Stimulated activated CD4-positive, alpha-beta T cell treated with anti-CD3 and anti-CD28 coated beads, Interleukin-4, amount 100 ng/mL, for 1 hour (primary cell): ENCODE data around the gene INPP5B.

ENCODE experiments used
- DNase-seq: peaks from one replicate; pipeline ENCODE4 v3.0.0-alpha.2; 2020

The INPP5B gene

DNA sequence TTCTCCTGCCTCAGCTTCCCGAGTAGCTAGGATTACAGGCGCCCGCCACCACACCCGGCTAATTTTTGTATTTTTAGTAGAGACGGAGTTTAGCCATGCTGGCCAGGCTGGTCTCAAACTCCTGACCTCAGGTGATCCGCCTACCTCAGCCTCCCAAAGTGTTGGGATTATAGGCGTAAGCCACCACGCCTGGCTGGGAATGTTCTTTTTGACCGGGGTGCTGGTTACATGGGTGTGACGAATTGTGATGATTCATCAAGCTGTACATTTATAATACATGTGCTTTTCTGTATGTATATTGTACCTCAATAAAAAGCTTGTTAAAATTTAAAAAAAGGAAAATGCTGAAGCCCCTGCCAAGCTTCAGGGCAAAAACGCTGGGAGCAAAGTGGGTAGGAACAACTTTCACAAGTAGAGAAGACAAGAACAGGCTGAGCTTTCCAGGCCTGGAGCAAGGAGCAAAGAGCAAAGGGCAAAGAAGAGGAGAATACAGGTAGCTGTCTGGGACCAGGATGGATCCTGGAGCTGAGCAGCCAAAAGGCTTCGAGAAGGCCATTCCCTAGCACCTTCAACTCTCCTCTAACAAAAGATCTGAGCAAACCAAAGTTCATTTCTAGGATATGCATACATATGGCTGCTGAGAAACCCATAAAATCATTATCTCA lies 118.3 kb downstream of the INPP5B start:
- DNase-seq: no peak

DNA sequence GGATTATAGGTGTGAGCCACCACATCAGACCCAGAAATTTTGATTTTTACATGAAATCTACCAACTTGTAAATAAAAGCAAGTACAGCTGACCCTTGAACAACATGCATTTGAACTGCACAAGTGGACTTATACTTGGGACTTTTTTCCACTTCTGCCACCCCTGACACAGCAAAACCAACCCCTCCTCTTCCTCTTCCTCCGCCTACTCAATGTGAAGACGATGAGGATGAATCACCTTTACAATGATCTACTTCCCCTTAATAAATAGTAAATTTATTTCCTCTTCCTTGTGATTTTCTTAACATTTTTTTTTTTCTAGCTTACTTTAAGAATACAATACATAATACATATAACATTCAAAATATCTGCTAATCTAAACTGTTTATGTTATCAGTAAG lies 121.3 kb downstream of the INPP5B start:
- no peak for DNase-seq

- DNase-seq: no peak
Observed at GRCh38 chr1:37824001-37824400, 122.9 kb downstream of the INPP5B start.

- no peak for DNase-seq
Observed at GRCh38 chr1:37822906-37823815, 123.7 kb downstream of the INPP5B start.

- DNase-seq: no peak
Observed at GRCh38 chr1:37821481-37821880, 125.4 kb downstream of the INPP5B start.

- DNase-seq: no peak
Observed at GRCh38 chr1:37817481-37817880, 129.4 kb downstream of the INPP5B start.

DNA sequence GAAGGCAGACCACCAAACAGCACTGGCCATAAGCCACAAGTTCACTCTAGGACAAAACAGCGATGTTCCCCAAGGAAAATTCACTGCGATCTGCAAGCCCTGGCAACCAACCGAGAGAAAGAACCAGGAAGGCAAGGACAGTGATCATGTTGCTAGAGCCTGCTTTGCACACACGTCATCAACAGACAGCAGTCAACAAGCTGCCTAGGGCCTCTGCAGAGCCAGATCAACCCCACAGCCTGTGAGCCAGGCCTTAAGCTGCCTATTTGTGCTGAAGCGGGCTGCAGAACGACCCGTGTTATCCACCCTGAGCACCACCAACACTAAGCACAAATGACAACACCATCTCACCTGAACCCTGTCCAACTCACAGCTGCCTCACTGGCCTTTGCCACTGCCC lies 132.6 kb downstream of the INPP5B start:
- DNase-seq: no peak

- DNase-seq: no peak
Observed at GRCh38 chr1:37813529-37814145, 133.2 kb downstream of the INPP5B start.

DNA sequence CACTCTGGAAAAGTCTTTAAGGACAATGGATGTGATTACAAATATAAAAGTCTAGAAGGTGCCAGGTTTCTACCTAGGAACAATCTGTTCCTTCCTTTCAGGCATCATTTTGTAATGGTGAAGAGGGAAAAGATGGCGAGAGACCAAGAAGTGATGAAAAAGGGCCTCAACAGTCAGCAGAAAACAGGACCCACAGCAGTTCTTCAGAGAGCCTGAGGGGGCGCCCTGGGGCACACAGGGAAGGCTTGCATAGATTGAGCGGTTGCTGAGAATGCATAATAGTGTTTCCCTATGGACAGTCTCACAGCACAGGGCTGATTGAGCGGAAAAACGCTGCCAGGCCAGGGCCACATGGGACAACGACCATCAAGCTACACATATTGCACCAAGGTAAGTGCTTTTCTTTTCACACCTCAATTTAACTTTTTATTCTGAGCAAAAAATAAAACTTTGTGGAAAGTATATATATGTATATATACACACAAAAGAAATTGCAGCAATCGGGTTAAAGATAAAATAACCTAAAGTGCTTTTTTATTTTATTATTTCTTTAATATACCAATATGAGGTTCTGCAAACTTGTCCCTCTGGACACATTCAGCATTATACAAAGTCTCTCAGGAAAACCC lies 135.7 kb downstream of the INPP5B start:
- peak; percentile 67 for DNase-seq
